Activated CD4-positive, alpha-beta T cell treated with anti-CD3 and anti-CD28 coated beads, Interleukin-2, amount 50 U/mL, for 24 hours (primary cell): ENCODE results near the gene GHRH.

Experiments used
- DNase-seq, 2 donors: peaks; one replicate each; pipeline ENCODE4 v3.0.0-alpha.2; 2020; ENCODE audit warnings: low read depth in 1 of 2, low spot score in 1 of 2

GHRH gene

DNA sequence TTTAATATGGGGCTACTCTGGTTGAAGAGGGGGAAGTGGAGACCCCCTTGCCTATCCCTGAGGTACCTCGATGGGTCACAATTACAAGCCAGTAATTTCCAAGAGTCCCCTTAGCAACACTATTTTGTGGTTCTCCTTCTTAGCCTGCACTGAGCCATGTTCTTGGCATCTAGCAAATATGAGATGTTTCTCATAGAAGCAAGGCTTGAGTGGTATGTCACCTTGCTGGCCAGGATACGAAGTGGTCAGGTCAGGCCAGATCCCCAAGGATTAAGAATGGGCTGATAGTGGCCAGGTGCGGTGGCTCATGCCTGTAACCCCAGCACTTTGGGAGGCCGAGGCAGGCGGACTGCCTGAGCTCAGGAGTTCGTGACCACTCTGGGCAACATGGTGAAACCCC is 2.1 kb upstream of the GHRH start:
- DNase-seq: no peak

DNA sequence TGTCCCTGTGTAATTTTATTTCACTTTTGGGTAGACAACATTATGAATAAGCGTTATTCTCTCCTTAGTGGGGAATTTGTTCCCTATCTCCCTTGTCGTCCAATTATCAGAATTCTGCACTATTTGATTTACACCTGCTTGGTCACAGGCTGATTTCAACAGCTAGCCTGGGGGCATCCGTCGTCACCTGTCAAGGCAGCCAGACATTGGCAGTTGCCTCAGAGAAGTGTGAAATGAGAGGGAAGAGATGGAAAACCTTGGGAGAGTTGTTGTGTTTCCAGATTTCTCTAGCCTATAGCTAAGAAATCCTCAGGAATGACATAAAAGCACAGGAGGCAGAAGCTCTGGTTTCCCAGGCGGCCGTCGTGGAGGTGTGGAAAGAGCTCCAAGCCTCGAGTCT is 891 bp upstream of the GHRH start:
- DNase-seq: no peak

DNA sequence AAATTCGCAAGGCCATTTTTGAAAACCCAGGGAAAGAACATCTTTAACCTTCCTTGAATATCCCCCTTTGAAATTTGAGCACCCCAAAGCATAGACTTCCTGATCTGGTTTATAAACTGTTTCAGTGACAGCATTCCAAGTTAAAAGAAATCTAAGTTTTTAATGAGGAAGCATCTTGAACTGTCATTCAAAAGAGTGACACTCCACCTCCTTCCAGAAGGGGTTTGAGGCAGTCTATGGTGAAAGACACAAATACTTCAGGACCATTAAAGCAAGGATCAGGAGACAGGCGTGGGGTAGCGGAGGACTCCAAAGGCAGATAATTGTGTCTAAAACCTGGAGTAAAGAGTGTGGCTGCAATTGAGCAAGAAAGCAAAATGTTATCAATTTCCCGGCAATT is 691 bp downstream of the GHRH start:
- DNase-seq: no peak

DNA sequence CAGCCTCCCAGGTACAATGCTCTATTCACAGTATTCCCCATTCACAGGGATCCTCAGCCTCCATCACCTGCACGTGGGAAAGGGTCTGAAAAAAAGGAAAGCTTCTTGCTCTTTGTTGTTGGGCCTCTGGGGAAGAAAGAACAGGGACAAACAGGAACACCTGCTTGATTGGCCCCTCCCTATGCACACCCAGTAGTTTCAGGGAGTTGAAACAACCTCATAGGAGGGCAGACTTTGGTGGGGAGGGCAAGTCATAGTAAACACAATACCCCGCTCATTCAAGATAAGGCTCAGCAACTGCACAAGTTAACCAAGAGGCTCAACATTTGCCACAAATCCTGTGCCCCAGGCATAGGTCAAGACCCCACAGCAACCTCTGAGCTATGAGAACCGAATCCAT is 1.7 kb downstream of the GHRH start:
- DNase-seq: no peak

DNA sequence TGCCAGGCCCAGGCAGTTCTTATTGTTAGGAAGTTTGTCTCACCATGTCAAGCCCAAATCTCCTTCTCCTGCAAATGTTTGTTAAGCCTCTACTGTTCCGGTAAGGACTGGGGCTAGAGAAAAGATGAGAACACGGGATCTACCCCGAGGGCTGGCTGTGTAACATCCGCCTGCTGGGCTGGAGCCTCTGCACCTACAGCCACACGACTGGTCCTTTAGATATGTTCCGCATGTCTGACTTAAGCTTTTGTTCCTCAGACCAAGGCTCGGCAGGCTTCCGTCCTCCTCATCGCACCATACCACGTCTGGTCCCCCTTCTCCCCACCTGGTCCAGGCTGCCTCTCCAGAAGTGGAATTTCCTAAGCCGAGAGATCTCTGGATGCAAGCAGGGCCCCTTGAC is 2.6 kb downstream of the GHRH start:
- no peak for DNase-seq

DNA sequence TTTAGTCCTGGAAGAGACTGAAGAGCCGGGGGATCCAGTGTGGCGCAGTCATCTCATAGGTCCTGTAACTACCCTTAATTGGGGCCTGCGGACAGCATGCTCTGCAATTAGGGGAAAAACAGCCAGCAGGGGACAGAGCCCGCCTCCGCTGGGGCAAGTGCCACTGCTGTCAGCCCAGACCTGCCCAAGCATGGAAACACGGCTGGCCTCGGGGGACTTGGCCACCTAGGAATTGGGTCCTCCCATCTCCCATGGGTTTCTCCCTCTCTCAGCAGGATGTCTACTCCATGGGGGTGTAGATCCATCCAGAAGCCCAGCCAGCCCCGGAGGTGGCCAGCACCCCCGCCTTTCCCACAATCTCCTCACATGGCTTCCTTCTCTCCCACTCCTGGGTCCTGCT is 3.6 kb downstream of the GHRH start:
- no peak for DNase-seq

DNA sequence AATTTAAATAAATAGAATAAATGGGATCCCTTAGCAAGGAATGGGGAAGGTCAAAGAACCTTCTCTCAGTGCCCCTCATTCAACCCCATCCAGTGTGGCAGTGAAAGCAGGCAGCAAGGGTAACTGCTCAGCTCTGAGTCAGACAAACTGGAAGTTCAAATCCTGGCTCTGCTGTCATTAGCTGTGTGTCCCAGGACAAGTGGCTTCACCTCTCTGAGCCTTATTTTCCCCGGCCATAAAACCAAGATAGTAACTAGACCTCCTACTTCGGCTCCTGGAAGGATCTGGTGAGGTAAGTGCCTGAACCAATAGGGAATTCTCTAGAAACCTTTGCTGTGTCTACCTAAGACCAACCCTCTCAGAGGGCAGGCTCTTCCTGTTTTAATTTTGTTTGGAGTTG is 4.1 kb downstream of the GHRH start:
- DNase-seq: no peak

DNA sequence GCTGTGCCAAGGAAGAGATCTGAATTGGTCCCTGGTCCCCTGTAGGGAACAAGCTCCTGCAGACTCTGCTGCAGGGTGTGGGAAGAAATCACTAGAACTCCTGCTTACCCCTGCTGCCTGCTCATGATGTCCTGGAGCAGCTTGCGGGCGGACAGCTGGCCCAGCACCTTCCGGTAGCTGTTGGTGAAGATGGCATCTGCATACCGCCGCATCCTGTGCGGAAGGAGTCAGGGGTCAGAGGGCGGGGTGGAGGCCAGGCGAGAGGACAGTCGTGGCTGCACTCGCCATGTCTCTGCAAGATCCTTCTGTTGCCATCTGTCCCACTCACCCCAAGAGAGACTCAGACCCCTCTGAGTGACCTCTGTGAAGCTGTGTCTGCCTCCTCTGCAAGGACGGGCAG is 5.3 kb downstream of the GHRH start:
- no peak for DNase-seq

DNA sequence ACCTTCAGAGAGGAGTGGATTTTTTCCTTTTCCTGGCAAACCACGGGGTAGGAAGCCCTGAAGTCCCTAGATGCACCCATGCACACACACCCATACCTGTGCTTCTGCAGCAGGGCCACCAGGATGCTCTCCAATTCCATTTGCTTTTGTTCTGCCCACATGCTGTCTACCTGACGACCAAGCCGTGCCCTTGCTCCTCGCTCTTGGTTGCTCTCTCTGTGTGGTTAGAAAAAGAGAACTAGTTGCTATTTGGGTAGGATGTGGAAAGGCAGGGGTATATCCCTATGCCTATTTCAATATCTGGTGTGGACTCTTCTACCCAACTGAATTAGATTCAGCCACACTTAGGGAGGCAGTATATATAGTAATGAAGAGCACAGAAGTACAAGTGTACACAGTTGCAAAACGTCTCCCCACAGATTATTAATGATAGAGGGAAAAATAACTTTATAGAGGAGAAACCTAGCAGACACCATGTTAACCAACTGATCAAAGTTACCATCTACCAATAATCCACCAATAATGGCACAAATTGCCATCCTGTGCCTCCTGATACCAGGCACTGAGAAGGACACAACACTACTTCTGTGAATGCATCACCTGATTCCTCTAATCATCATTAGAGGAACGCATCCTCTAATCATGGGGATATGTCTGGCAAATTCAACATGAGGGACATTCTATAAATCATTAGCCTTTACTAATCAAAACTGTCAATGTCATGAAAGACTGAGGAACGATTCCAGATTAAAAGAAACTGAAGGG is 7.3 kb downstream of the GHRH start:
- no peak for DNase-seq

DNA sequence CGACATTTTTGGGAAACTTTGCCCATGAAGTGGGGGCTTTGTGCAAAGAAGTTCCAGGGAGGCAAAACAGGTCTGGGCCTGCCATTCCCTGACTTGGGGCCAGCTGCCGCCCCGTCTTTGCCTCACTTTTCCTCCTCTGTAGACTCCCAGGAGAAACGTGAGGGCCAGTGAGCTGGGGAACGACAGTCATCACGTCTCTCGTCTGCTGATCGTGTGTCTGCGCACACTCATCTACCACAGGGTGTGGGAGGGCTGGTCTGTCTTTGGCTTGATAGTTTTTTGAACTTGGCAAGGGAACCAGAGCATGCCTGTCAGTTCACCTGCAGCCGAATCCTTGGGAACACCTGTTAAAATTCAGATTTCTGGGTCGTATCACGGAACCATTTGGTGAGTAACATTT is 8.5 kb downstream of the GHRH start:
- DNase-seq: no peak

DNA sequence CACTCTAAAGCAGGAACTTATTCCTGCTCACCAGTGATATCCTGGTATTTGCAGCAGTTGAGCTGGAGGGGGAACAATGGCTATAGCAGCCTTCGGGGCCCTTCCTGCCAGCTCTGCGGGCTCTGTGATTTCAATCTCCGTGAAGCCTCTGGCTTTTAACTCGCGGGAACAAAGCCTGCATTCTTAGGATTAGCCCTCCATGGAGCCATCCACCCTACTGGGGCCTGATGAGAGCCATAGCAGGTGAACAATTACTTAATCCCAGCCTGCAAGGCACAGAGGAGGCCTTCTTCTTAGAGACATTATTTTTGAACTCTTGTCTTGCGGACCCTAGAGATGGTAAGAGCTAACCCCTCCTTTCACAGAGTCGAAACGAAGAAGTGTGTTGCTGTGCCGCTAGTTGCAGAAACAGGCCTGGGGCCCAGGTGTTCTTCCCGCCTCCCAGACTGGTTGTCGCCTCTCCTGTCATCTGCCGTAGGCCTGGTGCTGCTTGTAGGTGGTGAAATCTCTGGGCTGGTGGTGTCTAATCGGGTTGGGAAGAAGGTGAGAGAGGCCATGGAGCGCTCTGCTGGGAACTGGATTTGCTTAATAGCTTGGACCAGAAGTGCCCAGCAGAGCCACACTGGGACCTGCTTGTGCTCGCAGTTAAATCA is 9.7 kb downstream of the GHRH start:
- no peak for DNase-seq

DNA sequence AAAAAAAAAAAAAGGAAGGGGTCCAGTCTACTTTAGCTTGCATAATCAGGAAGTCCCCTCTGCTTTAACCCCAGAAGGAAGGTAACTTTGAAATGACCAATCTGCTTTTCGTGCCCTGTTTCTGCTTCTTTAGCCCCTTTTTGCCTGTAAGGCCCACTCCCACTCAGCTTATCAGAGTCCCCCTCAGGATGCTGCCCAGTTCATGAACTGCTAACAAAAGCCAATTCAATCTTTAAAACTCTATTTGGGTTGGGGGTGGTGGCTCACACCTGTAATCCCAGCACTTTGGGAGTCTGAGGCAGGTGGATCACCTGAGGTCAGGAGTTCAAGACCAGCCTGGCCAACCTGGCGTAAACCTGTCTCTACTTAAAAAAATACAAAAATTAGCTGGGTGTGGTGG is 12.3 kb downstream of the GHRH start:
- DNase-seq: no peak

DNA sequence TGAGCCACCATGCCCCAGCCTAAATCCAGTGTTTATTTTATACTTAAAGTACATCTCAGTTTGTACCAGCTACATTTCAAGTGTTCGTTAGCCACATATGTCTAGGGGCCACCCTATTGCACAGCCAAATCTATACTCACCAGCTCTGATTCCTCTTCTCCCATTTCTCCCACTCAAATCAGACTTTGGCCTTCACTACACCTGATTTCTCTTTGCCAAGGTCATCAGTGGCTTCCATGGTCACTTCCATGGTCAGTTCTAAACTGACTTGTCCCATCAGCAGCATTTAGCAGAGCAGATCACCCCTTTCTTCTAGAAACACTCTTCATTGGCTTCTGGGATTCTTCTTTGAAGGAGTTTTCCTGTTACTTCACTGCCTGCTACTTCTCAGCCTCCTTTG is 14.1 kb downstream of the GHRH start:
- no peak for DNase-seq

DNA sequence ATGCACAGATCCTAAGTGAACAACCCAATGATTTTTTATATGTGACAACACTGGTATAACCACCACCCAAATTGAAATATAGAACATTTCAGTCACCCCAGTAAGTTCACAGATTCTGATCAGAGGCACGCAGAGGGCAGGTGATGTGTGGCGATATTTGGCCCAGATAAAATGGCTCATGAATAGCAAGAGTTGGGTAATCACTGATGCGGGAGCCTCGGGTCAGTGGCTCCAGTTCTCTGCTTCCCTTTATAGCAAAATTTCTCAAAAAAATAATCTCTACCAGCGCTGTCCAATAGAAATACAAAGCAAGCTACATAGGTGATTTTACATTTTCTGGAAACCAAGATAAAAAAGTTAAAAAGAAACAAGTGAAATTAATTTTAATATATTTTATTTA is 14.9 kb downstream of the GHRH start:
- no peak for DNase-seq

DNA sequence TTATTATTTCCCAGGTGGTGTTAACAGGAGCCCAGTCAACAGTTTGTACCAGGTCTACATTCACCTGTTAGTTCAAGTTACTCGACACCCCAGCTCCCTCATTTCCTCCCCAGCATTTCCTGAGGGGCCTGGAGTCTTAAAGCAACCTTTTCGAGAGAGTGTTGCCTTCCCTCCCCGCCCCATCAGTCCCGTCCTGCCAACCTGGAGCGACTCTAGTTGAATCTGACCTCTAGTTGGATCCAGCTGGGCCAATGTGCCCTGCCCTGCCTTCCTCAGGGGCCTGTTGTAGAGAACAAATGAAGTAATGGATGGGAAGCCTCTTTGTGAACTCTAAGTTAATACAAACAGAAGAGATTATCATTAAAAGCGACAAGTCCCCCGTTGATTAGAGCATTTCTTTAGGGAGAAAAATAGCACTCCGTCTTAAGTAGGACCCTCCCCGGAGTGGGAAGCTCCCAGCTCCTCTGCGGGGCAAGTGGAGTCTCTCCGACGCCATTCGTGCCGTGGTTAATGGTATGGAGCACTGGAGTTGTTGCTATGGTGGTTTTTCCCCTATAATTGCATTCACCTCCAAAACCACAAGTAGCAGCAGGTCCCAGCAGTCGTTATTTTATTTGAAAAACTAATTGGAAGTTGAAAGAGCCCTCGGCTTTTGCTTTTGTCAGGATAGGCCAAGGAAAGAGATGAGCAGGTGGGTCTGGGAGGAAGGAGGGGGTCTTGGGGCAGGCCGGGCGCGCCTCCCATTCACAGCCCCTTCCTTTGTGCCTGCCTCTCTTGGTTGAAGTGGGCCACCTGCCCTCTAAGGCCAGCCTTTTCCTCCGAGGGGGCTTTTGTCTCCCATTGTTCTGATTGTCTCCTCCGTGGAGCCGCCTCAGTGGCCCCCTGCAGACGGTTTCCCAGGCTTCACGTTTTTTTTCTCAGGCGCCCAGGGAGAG is 16.1 kb downstream of the GHRH start:
- no peak for DNase-seq

DNA sequence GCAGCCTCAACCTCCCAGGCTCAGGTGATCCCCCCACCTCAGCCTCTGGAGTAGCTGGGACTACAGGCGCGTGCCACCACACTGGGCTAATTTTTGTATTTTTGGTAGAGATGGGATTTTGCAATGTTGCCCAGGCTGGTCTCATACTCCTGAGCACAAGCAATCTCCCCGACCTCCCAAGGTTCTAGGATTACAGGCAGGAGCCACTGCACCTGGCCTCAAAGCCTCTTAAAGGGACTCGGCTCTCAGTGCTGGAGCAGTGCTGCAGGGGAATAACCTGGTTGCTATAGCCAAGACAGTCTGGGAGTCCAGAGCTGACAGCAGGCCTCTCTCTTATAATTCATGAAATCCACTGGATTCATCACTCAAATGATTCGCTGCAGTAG is 17.0 kb downstream of the GHRH start:
- no peak for DNase-seq

DNA sequence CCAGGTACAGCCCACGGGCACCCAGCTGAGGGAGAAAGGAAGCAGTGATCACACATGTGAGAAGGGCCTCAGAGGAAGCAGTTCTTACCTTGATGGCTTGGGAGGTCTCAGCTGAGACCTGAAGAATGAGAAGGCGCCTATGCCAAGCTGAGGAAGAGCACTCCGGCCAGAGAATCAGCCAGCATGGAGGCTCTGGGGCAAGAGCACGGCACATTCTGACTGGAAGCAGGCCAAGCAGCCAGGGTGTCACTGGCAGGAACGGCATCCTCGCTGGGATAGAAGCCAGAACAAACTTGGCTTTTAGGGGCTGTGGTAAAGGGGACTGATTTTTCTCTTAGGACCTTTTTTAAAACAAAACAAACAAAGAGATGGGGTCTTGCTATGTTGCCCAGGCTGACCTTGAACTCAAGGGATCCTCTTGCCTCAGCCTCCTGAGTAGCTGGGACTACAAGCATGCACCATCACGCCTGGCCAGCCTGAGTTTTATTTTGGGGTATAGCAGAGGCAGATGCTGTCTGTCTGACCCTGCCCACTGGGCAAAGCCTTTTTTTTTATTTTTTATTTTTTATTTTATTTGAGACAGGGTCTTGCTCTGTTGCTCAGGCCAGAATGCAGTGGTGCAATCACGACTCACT is 17.6 kb downstream of the GHRH start:
- no peak for DNase-seq

DNA sequence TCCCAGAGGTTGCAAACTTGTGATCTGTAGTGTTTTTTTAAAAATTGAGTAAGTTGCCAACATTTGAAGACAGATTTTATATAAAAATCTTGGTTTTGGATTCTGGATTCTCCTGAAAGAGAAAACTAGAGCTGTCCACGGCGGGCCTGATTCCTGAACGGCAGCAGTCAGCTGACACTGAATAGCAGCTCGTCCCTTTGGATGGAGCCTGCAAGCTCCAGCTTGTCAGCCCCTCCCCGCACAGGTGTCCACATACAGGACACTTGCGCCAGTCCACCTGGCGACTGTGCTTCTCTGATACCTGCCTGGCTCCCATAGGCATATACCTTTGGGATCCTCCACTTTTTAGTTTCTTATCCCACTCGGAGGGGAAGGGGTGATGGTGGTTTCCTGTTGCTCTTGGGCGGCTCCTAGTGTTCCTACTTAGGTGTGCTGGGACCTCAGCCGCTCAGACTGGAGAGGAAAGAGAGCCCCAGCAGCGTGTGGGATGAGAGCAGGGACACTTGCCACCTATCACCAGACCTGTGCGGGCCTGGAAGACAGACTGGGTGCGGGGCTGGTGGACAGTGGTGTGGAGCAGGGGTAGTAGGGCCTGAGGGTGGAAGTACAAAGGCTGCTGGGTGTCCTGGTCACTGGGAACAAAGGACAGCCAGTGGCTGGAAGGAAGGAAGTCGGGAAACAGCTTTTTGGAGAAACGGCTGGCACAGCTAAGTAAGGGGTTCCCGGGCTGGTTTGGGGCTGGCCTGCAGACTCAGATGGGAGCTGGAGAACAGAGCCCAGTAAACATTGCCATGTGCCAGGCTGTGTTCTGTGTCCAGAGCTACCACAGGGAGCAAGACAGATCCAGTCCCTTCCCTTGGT is 18.3 kb downstream of the GHRH start:
- no peak for DNase-seq

DNA sequence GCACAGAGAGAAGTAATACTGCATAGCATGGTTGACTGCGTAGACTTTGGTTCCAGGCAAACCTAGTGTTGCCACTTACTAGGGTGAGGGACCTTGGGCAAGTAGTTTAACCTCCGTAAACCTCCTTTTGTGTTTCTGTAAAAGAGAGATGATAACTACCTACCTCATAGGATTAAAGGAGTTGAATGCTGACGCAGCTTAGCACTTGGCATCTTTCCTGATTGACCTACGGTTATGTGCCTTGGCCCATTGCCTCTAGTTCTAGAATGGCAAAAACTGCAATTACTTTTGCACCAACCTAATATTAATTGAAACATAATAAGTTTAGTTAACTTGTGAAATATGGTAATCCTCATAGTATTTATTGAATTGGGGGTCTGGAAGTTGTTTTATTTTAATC is 19.1 kb downstream of the GHRH start:
- DNase-seq: no peak

DNA sequence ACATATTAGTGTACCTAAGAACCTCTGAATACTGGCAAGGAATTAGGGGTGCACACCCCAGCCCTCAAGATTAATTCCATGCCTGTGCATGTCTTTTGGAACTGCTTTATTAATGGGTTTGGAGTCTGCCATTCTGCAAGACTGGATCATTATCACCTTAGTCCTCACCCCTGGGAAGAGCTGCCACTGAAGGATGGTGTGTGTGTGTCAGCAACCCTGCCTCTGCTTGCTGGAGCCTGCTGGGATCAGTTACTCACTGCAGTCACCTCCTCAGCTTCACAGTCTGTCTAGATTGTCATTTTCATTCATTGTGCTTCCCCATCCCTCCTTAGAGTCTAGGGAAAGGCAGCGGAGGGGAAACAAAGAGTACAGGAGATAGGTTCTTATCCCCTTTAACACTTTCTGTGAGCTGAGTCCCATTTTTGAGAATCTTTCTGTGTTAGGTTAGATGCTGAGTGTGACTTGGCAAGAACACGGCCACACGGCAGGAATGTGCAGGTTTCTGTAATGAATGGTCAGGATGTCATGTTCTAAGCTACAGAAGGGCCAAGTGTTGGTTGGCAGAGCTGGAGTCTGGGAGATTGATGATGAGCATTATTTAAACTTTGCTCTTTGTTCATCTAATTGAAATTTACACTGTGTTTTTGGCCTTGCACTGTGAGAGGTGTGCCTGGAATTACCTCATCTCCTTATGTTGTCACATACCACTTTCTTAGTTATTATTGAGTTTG is 21.1 kb downstream of the GHRH start:
- DNase-seq: no peak
